22Rv1 (cell line): ENCODE data around the gene DCP1B.

Source experiments
- H3K27ac ChIP-seq: fragments of 450-650 bp; 2 replicates; pipeline ENCODE4 v1.5.1; 2017
- ZFX ChIP-seq: fragments of 450-650 bp; IDR thresholded peaks from 2 replicates; pipeline ENCODE4 v1.6.1; 2017; ENCODE audit warnings: antibody characterized with exemption, borderline replicate concordance
- TF ChIP-seq, protein P1 (sequence below): fragments of 450-650 bp; IDR thresholded peaks from 2 replicates; pipeline ENCODE4 v1.5.1; 2017; ENCODE audit warnings: mild to moderate bottlenecking

Gene DCP1B

DNA sequence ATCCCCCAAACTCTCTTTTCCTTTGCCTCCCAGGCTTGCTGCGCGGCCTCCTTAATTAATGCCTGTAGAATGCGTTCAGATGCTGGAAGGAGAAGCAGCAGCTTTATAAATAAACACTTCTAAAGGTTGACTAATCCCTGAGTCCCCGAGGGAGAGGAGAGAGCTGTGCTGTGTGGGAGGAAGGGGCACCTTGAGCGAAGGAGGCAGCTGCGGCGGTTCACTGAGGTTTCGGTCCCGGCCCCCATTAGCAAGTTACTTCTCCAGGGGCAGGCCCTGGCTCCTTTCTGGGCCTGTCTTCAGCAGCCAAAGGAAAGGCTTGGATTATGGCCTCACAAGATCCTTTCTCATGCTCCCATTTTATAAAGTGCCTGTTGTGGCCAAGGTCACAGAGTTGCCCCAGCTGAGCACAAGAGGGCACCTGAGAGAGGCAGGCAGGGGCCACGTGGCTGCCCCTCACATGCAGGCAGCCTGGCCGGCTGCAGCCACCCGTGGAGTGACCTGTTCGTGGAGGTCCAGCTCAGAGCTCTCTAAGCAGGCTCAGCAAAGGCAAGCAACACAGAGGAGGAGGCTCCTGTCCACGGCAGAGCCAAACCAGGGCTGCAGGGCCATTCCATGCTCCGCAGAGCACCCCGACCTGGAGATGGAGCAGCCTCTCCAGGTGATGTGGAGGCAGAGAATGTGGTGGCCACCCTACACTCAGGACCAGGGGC lies 70.8 kb downstream of the DCP1B start:
- H3K27ac ChIP-seq = no peak overlapping the region
- TF ChIP-seq ZFX = no peak
- TF ChIP-seq, protein P1, sequence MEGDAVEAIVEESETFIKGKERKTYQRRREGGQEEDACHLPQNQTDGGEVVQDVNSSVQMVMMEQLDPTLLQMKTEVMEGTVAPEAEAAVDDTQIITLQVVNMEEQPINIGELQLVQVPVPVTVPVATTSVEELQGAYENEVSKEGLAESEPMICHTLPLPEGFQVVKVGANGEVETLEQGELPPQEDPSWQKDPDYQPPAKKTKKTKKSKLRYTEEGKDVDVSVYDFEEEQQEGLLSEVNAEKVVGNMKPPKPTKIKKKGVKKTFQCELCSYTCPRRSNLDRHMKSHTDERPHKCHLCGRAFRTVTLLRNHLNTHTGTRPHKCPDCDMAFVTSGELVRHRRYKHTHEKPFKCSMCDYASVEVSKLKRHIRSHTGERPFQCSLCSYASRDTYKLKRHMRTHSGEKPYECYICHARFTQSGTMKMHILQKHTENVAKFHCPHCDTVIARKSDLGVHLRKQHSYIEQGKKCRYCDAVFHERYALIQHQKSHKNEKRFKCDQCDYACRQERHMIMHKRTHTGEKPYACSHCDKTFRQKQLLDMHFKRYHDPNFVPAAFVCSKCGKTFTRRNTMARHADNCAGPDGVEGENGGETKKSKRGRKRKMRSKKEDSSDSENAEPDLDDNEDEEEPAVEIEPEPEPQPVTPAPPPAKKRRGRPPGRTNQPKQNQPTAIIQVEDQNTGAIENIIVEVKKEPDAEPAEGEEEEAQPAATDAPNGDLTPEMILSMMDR = no peak

DNA sequence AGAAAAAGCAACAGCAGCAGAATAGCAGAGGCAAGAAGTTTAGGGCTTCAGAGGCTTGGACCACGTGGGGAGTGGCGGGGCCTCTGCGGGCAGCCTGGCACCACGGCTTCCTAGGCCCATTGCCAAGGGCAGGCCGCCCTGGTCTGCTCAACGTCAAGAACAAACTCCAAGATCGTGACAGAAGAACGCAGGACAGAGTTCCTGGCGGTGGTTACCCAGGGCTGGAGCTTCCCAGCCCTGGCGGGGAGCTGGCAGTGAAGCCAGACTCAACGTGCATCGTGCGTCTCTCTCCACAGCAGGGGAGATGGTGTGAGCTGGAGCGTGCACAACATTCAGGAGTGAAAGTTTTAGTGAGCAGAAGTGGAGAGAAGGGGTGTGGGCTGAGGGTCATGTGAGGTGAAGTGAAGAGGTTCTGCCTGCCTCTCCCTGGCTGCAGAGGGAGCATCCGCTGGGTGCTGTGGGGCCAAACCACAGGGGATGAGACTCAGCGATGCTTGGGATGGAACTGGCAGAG lies 71.9 kb downstream of the DCP1B start:
- no peak for TF ChIP-seq ZFX
- TF ChIP-seq, protein P1 = no peak
- no peak overlapping the region for H3K27ac ChIP-seq

DNA sequence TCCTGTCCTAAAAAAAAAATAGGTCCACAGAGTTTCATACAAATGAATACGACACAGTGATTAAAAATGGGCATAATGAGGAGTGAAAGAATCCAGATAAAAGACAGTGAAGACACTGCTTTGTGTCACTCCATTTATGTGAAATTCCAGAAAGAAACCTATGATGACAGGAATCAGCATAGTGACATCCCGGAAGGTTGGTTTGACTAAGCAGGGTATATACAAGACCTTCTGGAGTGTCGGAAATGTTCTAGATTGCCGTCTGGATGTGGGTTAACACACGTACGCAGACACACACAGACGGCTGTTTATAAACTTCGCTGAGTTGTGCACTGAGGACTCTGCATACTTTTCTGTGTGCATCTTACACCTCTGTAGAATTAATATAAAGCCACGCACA lies 72.6 kb downstream of the DCP1B start:
- H3K27ac ChIP-seq = no peak overlapping the region

DNA sequence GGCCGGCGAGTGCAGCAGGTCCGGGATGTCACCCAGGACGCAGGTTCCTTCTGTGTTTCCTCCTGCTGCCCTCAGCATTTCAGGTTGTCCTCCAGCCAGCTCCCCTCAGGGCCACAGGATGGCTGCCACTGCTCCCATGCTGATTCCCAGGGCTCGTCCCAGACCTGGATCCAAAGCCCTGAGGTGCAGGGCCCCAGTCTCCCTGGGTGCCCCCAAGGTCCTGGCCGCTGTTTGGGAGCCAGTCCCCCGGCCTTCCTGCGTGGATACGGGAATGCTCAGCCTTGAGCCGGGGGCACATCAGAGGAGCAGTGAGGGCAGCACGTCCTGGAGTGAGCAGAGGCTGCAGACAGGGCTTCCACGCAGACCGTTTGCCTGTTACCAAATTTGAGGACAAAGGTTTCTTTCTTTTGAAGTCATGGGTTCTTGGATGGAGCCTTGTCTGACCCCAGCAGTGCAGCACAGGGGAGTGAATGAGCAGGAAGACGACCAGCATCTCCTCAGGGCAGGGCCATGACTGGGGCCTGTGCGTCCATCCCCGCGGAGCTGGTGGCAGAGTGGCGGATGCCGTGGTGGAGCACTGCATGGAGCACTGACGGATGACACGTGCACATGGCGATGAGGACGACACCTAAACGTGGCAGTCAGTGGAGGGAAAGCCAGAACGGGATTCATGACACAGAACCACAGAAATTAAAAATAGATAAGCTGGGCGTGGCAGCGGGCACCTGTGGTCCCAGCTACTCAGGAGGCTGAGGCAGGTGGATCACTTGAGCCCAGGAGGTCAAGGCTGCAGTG lies 73.3 kb downstream of the DCP1B start:
- TF ChIP-seq, protein P1 = no peak
- no peak for TF ChIP-seq ZFX
- no peak overlapping the region for H3K27ac ChIP-seq

More for the DNA sequence above, 72.6 kb downstream of the DCP1B start:
- TF ChIP-seq ZFX = no peak
- TF ChIP-seq, protein P1 = no peak

DNA sequence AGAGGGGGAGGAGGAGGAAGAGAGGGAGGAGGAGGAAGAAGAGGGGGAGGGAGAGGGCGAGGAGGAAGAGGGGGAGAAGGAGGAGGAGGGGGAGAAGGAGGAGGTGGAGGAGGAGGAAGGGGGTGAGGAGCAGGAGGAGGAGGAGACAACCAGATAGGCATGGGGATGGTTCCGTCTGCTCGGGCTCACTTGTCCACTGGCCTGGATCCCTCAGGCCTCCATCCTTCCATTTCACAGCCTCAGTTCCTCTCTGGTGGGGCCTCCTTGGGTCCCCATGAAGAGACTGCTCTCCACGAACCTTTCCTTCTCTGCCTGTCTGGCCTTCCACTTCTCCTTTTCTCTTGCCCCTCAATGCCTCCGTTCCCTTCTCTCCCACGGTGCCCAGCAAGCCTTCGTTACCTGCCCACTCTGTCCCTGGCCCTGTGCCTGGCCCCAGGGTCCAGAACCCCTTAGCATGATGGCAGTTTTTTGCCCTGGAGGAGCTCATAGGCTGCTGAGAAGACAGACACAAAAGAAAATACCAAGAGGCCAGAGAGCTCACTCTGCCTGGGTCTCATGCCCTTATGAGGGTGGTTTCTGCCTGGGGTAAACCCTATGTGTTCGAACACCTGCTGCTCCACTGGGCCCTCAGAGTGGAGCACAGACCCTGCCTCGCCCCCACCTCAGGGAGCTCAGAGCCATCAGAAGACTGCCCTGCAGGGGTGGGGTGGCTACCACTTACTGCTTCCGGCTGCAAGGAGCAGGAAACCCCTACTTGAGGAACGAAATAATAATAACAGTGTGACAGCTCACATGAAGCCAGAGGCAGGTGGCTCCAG lies 74.1 kb downstream of the DCP1B start:
- TF ChIP-seq, protein P1 = no peak
- no peak for TF ChIP-seq ZFX
- H3K27ac ChIP-seq = no peak overlapping the region

DNA sequence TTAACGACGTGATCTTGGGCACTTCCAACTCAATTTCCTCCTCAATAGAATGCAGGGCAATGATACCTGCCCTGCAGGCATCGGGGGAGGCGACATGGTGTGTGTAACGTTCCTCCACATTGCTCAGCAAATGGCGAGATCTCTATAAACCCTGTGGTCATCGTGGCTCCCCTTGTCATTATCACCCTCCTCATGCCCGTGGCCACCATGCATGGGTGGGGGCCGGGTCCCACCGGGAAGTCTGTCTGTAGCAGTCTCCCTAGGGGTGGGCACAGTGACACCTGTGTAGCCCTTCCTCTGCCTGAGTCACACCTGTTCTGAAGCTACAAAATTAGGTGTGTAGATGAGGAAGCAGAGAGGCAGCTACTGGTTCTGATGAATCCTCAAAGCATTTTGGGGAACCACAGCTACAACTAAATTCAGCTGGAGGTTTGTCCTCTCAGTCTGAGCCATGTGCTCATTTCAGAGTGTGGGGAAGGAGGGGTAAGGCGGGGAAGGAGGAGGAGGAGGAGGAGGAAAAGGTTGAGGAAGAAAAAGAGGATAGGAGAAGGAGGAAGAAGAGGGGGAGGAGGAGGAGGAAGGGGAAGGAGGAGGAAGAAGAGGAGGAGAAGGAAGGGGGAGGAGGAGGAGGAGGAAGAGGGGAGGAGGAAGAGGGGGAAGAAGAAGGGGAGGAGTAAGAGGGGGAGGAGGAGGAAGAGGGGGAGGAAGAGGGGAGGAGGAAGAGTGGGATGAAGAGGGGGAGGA lies 74.8 kb downstream of the DCP1B start:
- TF ChIP-seq, protein P1 = no peak
- no peak for TF ChIP-seq ZFX
- H3K27ac ChIP-seq = no peak overlapping the region
